Stromal cell of bone marrow (primary cell): Measurements from ENCODE around the gene KCNK4.

ENCODE experiments used
- DNase-seq: peaks from one replicate; pipeline ENCODE4 v3.0.0-alpha.2; 2012; ENCODE audit warnings: low read depth

KCNK4 gene

DNA sequence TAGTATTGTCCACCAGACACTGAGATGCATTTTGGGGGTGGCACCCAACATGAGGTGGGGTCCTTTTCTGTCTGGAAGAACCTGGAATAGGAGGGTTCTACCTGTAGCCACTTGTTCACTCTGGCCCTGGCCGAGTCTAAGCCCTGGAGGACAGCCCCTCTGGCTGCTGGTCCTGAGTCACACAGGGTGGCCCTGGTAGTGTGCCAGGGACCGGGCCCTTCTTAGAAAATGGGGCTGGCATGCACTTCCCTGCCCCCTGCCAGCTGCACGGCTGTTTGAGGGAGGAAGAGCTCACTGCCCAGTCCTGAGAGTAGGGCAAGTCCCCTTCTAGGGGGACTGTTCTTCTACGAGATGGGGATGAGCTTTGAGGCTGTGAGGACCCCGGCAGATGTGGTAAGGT, 37.6 kb upstream of the KCNK4 start:
- no peak for DNase-seq

DNA sequence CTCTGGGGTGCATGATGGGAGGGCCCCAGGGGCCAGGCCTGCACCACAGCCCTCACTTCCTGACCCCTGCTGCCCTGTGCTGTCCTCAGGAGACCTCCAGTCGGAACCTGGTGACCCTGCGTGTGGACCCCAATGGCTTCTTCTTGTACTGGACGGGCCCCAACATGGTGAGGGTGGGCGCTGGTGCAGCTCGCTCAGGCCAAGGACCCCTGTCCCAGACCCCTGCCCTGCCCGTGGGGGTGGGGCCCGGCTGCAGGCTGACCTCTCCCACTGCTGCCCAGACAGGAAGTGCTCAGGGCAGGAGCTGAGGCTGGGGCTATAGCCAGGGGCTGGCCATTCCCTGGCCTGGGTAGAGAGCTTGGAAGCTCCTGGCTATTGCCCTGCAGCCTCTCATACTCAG, 36.8 kb upstream of the KCNK4 start:
- no peak for DNase-seq

DNA sequence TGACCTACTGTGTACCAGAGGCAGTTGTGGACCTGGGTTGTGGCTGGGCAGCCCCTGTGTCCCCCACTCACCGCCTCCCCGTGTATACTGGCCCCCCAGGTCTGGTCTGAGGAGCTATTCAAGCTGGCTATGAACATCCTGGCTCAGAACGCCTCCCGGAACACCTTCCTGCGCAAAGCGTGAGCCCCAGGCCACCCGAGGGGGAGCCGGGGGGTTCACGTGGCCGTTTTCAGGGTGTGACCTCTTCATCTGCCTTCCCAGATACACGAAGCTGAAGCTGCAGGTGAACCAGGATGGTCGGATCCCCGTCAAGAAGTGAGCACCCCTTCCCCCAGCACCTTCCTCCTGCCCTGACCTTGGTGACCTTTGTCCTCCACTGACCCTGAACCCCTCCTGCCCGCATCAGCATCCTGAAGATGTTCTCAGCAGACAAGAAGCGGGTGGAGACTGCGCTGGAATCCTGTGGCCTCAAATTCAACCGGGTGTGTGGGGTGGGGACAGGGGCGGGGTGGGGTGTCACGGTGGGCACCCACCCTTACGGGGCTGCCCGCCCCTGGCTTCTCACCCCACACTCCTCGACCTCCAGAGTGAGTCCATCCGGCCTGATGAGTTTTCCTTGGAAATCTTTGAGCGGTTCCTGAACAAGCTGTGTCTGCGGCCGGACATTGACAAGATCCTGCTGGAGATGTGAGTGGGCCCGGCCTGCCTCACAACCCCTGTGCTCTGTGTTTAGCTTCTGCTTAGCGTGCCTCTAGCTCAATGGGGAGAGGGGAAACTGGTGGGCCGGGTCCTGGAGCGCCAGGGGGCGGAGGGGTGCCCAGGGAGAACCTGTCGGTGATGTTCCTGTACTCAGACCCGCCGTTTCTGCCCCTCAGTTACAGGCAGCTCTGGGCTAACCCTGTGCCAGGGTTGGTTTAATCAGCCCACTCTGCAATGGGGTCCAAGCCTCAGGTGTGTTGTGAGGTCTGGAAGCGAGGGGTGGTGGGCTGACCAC, 35.7 kb upstream of the KCNK4 start:
- no peak for DNase-seq

DNA sequence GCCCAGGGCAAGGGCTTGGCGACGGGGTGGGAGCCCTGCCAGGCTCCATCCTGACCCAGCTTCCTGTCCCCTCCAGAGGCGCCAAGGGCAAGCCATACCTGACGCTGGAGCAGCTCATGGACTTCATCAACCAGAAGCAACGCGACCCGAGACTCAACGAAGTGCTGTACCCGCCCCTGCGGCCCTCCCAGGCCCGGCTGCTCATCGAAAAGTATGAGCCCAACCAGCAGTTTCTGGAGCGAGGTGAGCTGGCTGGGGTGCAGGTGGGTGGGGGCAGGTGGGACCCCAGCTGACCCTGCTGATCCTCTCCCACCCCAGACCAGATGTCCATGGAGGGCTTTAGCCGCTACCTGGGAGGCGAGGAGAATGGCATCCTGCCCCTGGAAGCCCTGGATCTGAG, 34.8 kb upstream of the KCNK4 start:
- no peak for DNase-seq

DNA sequence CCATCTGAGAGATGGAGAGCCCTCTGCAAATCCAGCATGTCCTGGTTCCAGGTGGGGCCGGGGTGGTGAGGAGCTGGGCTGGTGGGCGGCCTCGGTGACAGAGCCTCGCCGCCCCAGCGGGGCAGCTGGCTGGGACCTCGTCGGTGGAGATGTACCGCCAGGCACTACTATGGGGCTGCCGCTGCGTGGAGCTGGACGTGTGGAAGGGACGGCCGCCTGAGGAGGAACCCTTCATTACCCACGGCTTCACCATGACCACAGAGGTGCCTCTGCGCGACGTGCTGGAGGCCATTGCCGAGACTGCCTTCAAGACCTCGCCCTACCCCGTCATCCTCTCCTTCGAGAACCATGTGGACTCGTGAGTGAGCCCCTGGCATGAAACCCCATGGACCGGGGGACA, 32.7 kb upstream of the KCNK4 start:
- DNase-seq = no peak

DNA sequence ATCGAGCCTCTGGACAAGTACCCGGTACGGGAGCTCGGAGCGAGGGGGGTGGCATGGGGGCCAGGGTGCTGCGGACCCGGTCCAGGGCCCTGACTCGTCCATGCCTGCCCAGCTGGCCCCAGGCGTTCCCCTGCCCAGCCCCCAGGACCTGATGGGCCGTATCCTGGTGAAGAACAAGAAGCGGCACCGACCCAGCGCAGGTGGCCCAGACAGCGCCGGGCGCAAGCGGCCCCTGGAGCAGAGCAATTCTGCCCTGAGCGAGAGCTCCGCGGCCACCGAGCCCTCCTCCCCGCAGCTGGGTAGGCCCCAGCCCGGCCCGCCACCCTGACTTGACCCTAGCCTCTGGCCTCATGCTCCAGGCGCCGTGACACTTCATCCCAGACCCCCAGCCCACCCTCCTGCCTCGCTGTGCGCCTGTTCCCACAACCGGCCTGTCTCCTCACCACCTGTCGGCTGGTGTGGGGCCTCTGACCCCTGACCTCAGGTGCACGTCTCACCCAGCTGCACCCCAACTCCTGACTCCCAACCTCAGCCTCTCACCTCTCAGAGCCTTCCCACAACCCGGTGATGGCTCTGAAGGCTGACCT, 32.1 kb upstream of the KCNK4 start:
- DNase-seq = no peak

DNA sequence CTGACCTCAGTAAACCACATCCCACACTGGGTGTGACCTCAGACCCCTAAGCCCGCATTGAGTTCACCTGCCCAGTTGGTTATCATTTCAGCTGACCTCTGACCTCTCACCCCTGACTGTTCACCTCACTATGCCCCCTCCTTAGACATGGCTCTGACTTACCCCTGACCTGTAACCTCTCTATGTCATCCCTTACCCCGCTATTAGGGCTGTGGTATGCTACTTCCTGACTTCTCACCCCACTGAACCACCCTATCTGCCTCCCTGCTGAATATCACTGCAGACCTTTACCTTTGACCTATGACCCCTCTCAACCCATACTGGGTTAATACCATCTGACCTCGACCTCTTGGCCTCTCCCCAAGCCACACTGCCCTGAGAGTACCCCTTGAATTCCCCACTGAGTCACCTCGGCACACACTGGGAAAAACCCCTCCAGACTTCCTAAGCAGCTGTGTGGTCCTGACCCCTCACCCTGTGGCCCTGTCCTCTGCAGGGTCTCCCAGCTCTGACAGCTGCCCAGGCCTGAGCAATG, 31.5 kb upstream of the KCNK4 start:
- no peak for DNase-seq

DNA sequence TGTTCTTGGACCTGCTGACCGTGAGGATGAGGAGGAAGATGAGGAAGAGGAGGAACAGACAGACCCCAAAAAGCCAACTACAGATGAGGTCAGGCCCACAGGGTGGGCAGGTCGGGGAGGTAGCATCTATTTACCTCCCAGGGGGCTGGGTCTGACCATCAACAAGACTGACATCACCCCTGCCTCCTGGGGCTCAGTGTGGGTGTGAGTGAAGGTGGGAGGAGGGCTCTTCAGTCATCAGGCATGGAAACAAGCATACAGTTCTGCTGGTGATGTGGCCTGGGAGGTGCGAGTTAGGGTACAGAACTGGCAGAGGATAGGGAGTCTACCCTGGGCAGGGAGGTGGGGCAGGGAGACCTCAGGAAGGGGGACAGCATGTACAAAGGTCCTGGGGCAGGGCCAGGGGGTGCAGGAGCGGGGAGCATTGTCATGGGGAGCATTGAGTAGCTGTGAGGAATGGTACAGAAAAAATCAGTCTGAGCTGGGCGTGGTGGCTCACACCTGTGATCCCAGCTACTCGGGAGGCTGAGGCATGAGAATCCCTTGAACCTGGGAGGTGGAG, 30.9 kb upstream of the KCNK4 start:
- no peak for DNase-seq

DNA sequence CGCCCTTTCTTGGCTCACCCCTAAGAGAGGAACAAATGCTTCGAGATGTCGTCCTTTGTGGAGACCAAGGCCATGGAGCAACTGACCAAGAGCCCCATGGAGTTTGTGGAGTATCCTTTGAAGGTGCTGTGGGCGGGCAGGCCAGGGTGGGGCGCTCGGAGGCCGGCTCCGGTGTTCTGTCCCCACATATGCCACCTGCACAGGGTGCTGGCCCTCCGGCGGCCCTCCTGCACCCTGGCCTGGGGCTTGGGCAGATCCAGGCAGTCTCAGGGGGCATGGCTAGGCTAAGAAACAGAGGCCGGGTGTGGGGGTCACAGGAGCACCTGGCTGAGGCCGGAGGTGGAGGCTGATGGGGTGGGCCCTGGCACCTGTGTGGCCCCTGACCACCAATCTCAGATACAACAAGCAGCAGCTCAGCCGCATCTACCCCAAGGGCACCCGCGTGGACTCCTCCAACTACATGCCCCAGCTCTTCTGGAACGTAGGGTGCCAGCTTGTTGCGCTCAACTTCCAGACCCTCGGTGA, 29.5 kb upstream of the KCNK4 start:
- no peak for DNase-seq

DNA sequence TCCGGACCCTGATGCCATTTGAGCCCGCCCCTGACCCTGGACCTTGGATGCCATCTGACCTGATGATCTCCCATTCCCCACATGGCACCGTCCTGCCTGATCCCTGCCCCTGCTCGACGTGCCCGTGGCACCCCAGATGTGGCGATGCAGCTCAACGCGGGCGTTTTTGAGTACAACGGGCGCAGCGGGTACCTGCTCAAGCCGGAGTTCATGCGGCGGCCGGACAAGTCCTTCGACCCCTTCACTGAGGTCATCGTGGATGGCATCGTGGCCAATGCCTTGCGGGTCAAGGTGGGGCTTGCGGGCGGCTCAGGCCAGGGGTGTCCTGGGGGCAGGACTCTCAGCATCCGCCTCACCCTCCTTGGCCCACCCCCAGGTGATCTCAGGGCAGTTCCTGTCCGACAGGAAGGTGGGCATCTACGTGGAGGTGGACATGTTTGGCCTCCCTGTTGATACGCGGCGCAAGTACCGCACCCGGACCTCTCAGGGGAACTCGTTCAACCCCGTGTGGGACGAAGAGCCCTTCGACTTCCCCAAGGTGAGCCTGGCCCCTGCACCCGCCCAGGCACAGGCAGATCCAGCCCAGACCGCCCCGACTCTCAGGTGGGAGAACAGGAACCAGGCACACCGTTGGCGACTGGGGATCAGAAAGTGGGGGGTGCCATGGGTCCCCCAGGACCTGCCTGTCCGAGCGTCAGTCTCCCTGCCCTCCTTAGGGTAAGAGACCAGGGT, 28.7 kb upstream of the KCNK4 start:
- no peak for DNase-seq

DNA sequence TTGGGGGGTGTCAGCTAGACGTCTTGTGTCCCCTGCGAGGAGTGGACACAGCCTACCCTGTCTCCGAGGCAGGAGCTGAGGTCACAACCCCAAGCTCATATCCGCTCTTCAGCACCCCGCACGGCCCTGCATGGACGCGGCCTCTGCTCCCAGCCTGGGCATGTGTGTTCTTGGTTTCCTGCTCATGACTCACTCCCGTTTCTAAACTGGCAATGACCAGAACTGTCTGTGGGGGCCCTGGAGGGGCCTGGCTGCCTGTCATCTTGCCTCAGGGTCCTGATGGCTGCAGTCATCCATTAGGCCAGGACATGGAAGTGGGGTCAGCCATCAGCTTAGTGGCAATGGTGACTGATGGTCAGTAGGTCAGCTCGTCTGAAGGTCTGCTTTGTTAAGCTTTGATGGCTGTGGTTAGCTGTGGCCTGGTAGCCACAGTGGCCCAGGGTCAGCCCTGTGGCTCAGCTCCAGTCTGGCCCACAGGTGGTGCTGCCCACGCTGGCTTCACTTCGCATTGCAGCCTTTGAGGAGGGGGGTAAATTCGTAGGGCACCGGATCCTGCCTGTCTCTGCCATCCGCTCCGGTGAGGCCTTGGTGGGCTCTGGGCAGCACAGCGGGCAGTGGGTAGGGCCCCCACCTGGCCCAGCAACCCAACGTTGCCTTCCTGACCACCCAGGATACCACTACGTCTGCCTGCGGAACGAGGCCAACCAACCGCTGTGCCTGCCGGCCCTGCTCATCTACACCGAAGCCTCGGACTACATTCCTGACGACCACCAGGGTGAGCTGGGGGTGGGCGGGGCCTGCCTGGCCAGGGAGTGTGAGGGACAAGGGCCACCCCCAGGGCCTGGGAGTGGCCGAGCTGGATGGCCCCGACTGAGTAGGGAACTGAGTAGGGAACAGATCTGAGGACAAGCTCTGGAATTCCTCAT, 27.8 kb upstream of the KCNK4 start:
- DNase-seq = no peak

DNA sequence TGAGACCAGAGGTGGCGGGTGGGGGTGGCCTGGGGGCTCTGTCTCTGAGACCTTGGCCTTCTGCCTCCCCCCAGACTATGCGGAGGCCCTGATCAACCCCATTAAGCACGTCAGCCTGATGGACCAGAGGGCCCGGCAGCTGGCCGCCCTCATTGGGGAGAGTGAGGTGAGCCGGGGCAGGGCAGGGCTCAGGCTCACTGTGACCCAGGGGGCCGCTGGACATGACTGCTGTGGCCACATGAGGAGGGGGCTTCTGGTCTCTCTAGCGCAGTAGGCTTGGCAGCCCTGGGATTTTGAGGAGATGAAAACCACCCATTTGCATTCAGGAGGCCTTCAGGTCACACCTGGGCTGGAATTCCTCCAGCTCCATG, 27.2 kb upstream of the KCNK4 start:
- DNase-seq = no peak

DNA sequence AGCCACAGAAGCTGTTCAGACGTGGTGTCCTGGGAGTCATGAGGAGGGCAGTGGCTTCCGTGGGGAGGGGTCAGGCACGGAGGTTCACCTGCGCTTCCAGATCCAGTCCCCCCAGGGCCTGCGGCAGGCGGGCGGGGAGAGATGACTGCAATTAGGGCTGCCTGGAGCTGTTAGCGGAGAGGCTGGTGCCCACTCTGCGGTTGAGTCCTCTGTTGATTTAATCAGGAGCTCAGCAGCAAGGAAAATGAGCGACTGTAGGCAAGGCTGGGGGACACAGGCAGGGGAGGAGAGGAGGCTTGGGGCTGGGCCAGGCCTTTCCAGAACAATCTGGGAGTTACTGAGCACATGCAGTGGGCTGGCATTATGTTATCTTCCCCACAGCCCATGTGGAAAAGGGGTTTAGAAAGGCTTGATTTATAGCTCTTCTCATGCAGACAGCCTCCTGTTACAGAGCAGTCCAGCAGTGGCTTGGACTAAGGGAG, 26.7 kb upstream of the KCNK4 start:
- DNase-seq = no peak

DNA sequence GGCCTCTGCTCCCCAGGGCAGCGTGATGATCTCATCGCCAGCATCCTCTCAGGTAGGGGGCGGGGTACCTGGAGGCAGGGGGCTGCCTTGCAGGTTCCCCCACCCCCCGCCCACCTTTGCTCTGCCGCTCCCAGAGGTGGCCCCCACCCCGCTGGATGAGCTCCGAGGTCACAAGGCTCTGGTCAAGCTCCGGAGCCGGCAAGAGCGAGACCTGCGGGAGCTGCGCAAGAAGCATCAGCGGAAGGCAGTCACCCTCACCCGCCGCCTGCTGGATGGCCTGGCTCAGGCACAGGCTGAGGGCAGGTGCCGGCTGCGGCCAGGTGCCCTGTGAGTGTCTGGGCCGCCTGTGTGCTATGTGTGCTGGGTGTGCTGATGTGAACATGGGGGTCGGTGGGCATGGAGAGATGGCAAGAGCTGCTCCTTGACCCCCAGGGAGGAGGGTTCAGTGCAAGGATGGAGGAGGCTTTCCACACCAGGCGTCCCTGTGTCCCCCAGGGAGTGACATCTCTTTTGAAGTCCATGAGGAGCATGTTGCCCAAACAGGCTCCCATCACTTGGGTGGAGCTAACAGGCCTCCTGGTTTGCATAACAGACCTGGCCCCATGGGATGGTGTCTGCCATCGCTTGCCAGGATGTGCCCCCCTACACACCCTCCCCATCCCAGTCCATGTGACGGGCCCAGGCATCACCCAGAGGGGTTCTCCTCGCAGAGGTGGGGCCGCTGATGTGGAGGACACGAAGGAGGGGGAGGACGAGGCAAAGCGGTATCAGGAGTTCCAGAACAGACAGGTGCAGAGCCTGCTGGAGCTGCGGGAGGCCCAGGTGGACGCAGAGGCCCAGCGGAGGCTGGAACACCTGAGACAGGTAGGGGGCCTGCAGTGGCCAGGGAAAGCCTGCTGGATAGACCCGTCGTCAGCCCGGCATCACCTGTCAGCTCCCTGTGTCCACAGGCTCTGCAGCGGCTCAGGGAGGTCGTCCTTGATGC, 25.6 kb upstream of the KCNK4 start:
- no peak for DNase-seq

DNA sequence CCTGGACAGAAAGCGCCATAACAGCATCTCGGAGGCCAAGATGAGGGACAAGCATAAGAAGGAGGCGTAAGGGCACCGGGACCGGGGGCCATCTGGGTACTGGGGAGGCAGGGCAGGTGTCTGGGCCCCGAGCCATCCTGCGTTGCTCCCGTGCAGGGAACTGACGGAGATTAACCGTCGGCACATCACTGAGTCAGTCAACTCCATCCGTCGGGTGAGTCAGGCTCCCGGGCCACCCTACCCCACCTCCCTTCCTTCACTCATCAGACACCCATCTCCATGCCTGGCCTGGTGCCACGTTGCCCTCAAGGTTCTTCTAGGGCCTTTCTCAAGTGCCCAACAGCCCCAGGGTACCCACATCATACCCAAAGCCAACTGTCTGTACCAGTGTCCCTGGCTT, 24.8 kb upstream of the KCNK4 start:
- DNase-seq = no peak

DNA sequence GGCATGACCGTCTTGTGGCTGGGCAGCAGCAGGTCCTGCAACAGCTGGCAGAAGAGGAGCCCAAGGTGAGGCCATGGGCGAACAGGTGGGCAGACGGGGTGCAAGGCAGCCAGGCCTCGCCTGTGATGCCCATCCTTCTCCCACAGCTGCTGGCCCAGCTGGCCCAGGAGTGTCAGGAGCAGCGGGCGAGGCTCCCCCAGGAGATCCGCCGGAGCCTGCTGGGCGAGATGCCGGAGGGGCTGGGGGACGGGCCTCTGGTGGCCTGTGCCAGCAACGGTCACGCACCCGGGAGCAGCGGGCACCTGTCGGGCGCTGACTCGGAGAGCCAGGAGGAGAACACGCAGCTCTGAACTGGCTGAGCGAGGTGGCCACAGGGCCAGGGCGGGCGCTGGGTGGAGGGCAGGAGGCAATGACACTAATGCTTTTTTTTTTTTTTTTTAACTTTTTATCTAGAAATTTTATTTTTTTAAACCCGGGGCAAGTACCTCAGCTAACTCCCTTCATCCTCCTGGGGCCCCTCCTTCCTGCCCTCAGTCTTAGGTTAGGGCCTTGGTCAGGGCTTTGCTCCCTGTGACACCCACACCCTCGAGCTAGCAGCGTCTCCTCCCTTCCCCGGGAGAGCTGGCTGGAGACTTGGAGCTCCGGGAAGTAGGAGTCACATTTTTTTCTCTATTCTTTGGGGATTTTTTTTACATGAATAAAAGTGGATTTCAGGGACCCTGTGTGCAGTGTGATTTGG, 23.7 kb upstream of the KCNK4 start:
- DNase-seq = no peak

DNA sequence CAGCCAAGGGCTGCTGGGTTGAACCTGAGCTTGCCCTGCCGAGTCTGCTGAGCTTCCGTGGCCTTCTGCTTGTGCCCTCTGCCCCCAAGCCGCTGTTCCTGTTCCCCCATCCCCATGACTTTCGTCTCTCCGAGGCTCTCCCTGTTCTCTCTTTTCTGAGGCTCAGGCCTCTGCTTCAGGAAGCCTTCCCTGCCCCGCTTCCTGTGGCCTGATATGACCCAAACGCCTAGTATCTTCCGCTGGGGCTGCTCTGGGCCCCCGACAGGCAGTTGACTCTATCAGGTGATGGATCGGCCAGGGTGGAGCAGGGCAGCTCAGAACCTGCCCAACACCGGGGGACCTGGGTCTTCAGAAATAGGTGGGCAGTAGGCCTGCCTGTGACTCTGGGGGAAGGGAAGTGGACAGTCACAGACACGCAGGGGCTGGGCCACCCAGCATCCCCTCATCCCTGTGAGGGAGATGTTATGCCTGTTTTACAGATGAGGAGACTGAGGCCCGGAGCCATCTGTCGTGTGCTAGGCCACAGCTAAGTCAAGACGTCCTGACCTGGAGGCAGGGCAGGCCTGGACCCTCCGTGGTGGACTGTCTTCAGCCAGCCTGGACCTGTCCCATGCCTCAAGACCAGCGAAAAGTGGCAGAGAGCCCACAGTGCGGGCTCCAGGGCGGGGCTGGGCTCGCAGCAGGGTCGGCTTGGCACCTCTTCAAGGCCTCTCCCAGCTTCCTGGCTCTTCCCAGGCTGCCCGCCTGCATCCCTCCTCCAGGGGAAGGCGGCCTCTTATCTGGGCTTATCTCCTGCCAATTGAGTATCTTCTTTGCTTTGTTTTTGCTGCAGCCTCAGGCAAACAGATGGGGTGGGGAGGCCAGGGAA, 22.8 kb upstream of the KCNK4 start:
- DNase-seq = no peak
